Activated T-cell treated with anti-CD3 and anti-CD28 coated beads, Interleukin-2, amount 50 U/mL, for 1 hour (primary cell): Measurements from ENCODE around the gene GNPTAB.
"Not testable (repeated sequence)": the region's sequence is repeated elsewhere in the genome, so short reads cannot be mapped to it uniquely, and the experiment has no call there.

Experiments used
- DNase-seq: peaks from one replicate; pipeline ENCODE4 v3.0.0-alpha.2; 2020

GNPTAB gene

GRCh38 chr12:101767537-101767936 lies 63.2 kb downstream of the GNPTAB start:
- no peak for DNase-seq

GRCh38 chr12:101764051-101764792 lies 66.5 kb downstream of the GNPTAB start:
- no peak for DNase-seq

GRCh38 chr12:101763246-101763931 lies 67.4 kb downstream of the GNPTAB start:
- no peak for DNase-seq

GRCh38 chr12:101761781-101762180 lies 69.0 kb downstream of the GNPTAB start:
- DNase-seq, result no peak

- DNase-seq, result no peak
These were observed 69.4 kb downstream of the GNPTAB start for GRCh38 chr12:101761350-101761749.

GRCh38 chr12:101759396-101760047 lies 71.2 kb downstream of the GNPTAB start:
- no peak for DNase-seq

- DNase-seq, result no peak
These were observed 80.6 kb downstream of the GNPTAB start for GRCh38 chr12:101750152-101750551.

- no peak for DNase-seq
These were observed 81.1 kb downstream of the GNPTAB start for GRCh38 chr12:101749657-101750056.

GRCh38 chr12:101748907-101749306 lies 81.9 kb downstream of the GNPTAB start:
- DNase-seq, result no peak

GRCh38 chr12:101747697-101748096 lies 83.1 kb downstream of the GNPTAB start:
- no peak for DNase-seq

GRCh38 chr12:101746661-101747060 lies 84.1 kb downstream of the GNPTAB start:
- no peak for DNase-seq

- DNase-seq, result no peak
These were observed 84.6 kb downstream of the GNPTAB start for GRCh38 chr12:101746196-101746595.

- DNase-seq, result no peak
These were observed 85.3 kb downstream of the GNPTAB start for GRCh38 chr12:101745481-101745880.

- DNase-seq, result no peak
These were observed 86.9 kb downstream of the GNPTAB start for GRCh38 chr12:101743724-101744472.

GRCh38 chr12:101743242-101743641 lies 87.5 kb downstream of the GNPTAB start:
- DNase-seq, result no peak

GRCh38 chr12:101740980-101741379 lies 89.8 kb downstream of the GNPTAB start:
- no peak for DNase-seq

- no peak for DNase-seq
These were observed 90.2 kb downstream of the GNPTAB start for GRCh38 chr12:101740566-101740965.

- no peak for DNase-seq
These were observed 91.7 kb downstream of the GNPTAB start, which contains the start of gene SYCP3 for GRCh38 chr12:101738920-101739665. Gene SYCP3 (minus strand): TSS chr12:101739462. CDS start chr12:101737935, 1,527 bp downstream.

GRCh38 chr12:101737476-101737875 lies 93.3 kb downstream of the GNPTAB start:
- DNase-seq, result no peak

GRCh38 chr12:101734482-101734881 lies 96.3 kb downstream of the GNPTAB start:
- DNase-seq, result not testable (repeated sequence)

GRCh38 chr12:101733166-101733565 lies 97.6 kb downstream of the GNPTAB start:
- no peak for DNase-seq

- DNase-seq, result no peak
These were observed 98.4 kb downstream of the GNPTAB start for GRCh38 chr12:101732318-101732717.
